HG03139 (cell line): ENCODE measurements around the gene CIRBP.
A peak's percentile ranks its signal among the peaks of the same experiment; 100 is the strongest.

Experiments
- ATAC-seq: cut with Tn5 transposase; IDR thresholded peaks from one replicate; pipeline ENCODE4 v1.9.1; 2021; ENCODE audit not compliant: unreplicated experiment

CIRBP gene

DNA sequence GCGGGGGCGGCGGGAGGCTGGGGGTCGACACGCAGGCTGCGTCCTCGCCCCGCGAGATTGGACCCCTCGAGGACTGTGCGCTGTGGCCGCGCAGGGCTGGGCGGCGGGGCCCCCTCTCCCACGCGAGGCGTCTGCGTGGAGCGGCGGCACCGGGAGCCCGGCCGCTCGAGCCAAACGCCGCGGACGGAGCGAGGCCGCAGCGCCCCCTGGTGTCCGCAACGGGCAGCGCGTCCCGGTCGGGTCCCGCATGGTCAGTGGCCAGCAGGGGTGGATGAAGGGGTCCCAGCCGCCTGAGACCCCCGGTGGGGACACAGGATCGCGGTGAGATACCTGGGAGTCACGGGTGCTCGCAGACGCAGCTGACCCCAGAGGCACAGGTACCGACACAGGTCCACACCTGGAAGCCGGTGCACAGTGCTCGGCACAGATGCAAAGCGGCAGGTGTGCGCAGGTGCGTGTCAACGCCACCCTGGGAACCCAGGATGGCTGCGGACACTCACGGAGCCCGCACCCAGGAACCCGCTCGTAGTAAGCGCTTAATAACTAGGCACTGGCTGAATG, 2.1 kb upstream of the CIRBP start:
- no peak for ATAC-seq

DNA sequence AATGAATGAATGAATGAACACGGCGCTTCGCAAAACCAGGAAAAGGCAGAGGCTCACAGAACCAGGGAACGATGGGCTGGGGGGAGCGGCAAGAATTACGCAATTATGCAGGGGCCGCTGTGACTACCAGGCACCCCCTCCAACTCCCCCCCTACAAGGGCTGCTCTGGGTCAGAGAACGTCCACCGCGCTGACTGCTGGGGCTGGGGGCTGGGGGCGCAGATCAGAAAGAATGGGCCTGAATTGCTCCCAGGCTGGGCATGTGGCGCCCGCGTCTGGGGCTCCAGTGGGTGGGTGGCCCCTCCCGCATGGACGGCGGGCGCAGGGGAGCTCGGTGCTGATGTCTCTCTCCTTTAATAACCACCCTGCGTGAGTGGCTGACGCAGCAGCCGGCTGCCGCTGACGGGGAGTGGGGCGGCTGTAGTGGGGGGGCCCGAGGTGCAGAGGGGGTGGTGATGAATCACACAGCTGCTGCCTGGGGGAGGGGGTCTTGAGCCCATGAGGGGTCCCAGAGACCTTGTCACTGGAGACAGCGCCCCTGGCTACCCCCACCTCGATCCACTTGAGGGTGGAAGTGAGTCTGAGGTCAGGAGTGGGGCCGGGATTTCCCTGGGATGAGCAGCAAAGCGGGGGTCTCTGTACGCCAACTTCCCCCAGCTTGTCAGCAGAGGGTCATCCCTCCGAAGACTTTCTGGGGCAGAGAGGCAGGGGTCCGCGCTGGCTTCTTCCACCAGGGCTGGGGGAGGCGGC, 1.5 kb upstream of the CIRBP start:
- no peak for ATAC-seq

DNA sequence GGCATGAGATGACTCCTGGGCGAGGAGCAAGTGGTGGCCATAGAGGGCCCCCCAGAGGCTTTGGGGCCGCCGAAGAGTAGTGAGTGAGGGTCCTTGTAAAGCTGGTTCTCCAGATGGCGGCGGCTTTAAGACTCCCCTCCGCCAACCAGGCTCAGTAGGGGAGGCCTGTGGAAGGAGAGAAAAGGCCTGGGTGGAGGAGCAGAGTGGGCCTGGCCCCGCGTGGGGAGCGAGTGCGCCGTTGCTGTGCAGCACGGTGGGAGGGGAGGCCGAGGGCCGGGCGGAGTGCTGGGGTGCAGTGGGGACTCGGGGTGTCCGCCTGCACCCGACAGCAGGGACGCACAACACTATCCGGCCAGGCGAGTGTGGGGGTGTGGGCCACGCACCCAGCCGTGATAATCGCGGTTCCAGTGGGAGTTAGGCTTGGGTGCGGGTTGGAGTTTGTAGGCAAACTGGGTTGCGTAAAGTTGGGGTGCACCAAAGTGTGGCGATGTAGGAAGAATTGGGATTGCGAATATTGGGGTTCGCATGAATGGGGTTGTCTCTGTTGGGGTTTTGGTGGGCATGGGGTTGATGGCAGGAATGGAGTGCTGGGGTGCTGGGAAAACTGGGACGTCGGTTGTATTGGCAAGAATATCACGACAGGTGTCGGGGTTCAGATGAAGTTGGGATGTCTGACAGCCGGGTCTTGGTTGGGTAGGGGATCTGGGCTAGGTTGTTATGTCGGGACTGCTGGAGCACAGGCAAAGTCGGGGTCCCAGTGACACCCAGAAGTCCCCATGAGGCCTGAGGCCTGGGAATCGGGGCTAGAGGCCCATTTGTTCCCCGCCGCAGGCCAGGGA, 687 bp upstream of the CIRBP start:
- no peak for ATAC-seq

DNA sequence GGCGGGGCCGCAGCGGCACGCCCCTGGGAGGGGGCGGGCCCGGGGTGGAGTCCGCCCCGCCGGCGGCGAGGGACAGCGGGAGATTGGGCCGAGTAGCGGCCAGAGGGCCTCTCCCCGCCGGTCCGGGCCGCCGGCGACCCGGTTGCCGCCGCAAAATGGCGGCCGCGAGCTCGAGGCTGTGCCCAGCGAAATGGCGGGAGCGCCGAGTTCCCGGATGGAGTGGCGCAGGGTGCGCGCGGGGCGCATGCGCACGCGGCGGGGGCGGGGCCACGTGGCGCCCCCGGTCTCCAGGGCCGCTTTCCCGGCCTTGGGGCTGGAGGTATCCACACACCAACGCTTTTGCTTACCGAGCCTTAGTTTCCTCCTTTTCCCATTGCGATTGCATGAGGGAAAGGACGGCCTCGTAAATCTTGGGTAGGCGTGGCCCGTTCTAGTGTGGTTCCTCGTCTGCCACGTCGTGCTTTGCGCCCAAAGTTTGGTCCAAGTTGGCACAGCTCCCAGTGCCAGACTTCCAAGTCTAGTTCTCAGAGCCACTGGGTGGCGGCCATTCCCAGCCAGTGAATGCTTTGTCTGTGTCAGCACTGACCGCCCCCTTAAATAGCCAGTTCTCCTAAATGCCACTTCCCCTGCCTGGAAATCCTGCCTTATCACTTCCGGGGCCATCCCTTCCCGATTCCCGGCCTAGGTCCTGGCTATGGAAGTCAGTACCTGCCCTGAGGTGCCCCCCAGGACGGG, 513 bp downstream of the CIRBP start:
- ATAC-seq, result peak; percentile 17

DNA sequence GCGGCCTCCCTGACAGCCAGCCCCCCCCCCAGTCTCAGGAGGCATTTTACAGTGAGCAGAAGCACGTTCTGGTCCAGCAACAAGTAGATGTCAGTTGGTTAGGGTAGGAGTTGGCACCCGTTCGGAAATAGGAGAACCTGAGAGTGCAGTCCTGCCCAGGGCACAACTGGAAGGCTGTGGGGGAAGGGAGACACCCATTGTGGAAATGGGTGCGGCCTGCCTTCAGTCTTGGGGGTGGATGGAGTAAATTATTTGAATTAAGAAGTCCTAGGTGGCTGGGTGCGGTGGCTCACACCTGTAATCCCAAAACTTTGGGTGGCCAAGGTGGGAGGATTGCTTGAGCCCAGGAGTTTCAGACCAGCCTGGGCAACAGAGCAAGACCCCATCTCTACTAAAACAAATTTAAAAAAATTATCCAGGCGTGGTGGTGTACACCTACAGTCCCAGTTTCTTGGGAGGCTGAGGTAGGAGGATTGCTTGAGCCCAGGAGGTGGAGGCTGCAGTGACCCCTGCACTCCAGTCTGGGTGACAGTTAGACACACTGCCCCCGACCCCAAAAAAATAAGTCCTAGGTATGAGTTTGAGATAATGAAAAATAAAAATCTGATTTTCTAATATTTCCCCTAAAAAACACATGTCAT, 1.2 kb downstream of the CIRBP start:
- no peak for ATAC-seq

DNA sequence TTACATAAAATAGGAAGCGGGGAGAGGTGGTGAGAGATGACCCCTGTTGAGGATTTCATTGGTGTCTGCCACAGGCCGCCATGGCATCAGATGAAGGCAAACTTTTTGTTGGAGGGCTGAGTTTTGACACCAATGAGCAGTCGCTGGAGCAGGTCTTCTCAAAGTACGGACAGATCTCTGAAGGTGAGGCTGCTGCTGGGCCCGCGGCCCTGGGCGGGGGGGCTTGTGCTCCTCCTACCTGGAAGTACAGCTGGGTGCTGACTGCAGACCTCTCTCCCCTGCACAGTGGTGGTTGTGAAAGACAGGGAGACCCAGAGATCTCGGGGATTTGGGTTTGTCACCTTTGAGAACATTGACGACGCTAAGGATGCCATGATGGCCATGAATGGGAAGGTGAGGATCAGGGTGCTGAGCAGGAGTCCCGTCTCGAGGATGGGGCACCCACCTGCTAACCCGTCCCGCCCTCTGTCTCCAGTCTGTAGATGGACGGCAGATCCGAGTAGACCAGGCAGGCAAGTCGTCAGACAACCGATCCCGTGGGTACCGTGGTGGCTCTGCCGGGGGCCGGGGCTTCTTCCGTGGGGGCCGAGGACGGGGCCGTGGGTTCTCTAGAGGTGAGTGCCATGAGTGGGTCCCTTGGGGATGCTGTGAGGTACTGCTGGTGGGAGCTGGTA, 1.9 kb downstream of the CIRBP start:
- ATAC-seq, result no peak

DNA sequence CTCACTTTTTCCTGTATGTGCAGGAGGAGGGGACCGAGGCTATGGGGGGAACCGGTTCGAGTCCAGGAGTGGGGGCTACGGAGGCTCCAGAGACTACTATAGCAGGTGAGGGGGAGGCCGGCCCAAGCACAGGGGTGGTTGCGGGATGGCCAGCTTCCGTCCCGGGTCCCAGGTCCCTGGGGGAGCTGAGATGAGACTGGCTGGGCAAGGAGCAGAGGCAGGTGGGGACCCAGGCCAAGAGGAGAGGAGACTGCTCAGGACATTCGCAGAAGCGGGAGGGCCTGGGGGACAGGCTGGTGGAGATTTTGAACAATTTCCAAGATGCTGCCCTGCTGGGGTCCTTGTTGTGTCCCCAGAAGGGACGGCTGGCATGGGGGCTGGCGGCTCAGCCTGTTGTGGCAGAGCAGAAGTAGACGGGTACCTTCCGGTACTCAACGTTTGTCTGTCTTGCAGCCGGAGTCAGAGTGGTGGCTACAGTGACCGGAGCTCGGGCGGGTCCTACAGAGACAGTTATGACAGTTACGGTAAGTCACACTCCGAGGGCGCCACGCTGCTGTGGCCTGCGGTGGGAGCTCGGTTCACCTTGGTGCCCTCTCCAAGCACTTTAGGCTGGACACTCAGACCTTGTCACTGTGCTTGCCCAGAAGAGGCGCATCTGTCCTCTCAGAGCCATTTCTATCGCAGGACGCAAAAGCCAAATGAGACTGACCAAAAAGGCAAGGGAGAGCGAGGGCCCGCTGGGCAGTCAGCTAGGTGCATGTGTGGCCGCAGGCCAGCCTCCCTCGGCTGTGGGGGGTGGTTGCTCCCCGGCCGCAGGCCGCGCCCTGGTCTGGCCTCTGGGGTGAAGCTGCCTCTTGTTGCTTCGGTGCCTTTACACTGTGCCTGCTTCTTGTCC, 2.6 kb downstream of the CIRBP start:
- no peak for ATAC-seq

DNA sequence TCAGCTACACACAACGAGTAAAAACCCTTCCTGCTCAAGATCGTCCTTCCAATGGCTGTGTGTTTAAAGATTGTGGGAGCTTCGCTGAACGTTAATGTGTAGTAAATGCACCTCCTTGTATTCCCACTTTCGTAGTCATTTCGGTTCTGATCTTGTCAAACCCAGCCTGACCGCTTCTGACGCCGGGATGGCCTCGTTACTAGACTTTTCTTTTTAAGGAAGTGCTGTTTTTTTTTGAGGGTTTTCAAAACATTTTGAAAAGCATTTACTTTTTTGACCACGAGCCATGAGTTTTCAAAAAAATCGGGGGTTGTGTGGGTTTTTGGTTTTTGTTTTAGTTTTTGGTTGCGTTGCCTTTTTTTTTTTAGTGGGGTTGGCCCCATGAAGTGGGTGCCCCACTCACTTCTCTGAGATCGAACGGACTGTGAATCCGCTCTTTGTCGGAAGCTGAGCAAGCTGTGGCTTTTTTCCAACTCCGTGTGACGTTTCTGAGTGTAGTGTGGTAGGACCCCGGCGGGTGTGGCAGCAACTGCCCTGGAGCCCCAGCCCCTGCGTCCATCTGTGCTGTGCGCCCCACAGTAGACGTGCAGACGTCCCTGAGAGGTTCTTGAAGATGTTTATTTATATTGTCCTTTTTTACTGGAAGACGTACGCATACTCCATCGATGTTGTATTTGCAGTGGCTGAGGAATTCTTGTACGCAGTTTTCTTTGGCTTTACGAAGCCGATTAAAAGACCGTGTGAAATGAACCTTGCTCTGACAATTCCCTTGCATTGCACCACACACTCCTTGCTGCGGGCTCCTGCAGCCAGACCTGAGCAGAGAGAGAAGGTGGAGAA, 3.5 kb downstream of the CIRBP start:
- no peak for ATAC-seq

DNA sequence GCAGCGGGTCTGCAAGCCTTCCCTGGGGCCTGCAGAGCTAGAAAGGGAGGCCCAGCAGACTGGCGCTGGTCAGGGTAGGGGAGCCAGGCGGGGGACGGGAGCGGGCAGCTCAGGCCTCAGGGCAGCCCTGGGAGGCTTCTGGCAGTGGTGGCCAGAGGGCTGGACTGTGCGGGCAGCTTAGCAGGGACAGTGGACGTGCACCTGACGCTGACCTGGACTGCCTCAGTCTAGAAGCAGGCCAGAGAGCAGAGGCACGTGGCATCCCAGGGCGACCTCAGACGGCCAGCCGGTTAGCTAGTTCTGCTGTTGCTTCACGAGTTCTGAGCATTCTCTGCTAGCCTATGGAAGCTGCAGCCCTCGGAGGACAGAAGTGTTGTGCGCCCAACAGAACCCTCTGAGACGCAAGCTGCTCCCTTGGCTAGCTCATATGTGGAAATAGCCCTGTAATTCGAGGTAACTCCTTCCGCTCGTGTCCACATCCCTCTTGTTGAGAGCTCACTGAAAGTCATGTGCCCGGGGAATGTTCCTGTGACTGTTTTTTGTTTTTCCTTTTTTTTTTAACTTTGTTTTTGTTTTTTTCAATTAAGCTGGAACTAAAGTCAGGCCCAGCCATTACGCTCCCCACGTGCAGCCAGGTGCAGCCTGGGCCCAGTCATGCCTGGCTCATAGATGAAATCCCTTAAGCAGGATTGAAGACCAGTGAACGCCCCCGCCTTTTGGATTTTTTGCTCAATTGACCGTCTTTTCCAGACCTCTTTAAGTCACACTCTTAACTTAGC, 4.3 kb downstream of the CIRBP start:
- ATAC-seq, result no peak

DNA sequence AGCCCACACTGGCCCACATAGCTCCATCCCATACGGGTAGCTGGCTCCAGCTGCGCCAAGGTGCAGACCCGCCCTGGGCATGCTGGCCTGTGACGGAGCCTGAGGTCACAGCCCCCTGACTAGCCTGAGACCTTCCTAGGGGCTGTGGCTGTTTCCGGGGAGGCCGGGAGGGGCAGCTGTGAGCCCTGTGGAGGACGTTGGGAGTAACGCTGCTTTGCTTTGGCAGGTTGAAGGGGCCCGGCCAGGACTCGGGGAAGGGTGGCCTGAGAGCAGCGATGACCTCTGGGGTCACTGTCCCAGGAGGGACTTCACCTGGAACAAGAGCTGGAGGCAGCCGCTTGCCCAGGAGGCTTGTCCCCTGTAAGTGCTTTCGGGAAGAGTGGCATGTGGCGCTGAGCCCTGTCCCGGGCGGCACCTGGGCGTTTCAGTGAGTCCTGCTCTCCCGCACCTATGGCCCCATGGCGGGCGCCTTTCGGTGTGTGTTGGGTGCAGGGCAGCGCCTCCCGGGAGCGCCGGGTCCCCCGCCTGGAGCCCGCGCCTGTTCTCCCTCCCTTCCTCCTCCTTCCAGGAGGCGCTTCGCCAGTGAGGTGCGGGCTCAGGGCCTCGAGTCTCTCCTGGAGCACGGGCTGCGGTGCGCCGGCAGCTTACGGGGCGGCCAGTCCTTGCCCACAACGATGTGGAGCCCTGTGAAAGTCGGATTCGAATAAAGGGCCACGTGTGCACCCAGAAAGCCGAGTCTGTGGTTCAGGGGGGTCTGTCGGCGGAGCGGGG, 5.1 kb downstream of the CIRBP start:
- no peak for ATAC-seq

DNA sequence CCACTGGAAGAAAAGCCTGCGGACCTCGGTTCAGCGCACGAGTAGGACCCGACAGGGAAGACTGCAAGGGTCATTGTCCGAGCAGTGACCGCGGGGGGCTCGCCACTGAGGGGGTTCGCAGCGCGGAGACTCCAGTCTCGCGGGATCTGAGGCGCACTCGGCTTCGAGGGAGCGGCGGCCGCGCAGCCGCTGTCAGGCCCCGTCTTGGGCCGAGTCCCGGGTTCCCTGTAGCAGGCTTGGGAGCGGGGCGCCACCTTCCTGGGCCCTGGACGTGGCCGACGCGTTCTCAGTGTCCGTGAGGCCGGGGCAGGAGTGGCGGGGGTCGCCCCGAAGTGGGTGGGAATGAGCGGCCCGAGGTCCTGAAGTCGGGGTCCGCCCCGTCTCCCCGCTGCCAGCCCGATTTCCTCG, 5.7 kb downstream of the CIRBP start:
- ATAC-seq, result no peak

DNA sequence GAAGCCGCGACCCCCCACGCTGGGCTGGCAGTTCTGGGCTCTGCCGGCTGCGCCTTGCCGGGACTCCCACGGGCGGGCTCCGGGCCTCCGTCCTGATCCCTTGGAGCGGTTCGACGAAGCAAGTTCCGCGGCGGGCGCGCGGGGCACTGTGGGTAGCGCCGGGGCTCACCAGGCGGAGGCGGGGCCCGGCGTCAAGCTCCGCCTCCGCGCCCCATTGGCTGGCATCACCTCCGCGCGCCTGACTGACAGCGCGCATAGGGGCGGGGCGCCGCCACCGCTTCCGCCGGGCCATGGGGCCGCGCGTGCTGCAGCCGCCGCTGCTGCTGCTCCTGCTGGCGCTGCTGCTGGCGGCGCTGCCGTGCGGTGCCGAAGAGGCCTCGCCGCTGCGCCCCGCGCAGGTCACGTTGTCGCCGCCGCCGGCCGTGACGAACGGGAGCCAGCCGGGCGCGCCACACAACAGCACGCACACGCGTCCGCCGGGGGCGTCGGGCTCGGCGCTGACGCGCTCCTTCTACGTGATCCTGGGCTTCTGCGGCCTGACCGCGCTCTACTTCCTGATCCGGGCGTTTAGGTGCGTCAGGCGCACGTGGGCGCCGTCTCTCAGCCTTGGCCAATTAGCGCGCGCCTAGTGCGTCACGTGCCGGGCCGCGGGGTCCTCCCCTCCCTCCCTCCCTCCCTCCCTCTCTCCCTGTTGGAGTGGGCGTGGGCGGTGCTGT, 6.3 kb downstream of the CIRBP start, which contains the start of gene FAM174C:
TSS of gene FAM174C (plus strand) at position 271 of the 716 bp plus-strand sequence. CDS start at position 291, 20 bp downstream.
- ATAC-seq, result peak; percentile 65

DNA sequence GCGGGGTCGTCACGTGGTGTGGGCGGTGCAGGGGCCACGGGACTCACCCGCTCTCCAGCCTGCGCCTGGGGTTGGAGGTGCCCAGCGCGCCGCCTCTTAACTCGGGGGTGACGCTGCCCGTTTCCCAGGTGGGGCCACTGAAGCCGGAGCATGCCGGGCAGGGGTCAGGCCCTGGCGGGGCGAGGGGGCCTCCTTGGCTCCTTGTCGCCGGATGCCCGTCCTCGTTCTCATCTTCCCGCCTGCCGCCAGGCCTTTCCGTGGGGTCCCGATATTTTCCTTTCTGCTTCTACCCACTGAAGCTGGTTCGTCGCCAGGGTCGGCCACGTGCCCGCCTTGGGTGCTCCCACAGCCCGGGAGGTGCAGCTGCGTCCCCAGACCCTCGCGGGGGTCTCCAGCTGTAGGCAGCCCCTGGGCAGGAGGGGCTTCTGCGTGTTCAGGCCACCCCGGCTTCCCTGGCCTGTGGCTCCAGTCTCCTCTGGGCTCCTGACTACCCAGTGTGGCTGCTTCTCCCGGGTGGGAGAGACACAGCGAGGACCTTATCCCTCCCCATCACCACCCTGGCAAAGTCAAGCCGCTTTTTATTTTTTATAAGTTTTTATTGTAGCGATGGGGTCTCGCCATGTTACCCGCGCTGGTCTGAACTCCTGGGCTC, 7.0 kb downstream of the CIRBP start:
- no peak for ATAC-seq

DNA sequence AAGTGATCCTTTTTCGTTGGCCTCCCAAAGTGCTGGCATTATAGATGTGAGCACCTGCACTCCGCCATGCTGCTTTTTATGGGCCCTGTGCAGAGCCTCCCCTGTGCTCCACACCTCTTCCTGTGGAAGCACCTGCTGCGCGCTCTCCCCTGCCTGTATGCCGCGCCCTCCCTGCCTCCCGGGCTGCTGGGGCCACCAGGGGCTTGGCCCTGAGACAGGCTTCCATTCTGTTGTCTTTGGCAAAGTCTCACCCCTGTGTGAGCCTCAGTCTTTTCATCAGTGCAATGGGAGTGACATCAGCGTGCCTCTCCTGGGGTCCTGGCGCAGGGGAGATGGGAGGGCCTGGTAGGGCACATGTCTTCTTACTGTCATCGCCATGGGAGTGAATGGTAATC, 7.5 kb downstream of the CIRBP start:
- ATAC-seq, result no peak

DNA sequence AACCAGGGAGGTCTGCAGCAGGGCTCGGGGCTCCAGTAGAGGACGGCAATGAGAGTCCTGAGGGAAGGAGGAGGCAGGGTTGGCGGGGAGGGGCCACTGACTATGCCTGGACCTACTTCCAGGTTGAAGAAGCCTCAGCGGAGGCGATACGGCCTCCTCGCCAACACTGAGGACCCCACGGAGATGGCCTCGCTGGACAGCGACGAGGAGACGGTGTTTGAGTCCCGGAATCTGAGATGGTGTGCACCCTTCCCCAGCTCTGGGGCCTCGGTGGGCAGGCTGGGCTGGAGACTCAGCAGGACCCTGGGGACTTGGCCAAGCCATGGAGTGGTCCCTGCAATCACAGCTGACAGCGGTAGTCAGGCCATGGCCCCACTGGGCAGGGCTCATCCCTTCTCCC, 7.9 kb downstream of the CIRBP start:
- no peak for ATAC-seq

DNA sequence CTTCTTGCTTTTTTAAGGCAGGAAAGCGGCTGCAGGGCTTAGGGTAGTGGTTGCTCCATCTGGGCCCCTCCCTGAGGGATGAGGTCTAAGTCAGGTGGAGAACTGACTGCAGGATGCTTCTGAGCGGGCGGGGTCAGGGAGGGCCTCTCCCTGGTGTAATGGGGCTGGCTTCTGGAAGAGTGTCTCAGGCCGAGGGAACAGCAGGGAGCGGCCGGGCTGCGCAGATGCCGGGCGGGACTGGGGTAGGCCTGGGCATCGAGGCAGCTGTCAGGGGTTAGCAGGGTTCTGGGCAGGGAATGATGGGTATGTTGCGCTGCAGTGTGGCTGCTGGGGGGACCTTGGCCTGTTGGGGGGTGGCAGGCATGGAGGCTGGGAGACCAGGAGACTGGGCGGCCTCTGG, 8.9 kb downstream of the CIRBP start:
- no peak for ATAC-seq
